Upper lobe of left lung (tissue), 4 donors: Measurements from ENCODE around the gene PPM1F.

Source experiments
- EP300 ChIP-seq, 4 donors: sonication (generic); formaldehyde crosslinking; IDR thresholded peaks; one replicate each; pipeline ENCODE4 v1.5.1; 2017; ENCODE audit warnings: antibody characterized with exemption in 4 of 4, control low read depth in 2 of 4
- POLR2A ChIP-seq, 4 donors: fragments of 450-650 bp; IDR thresholded peaks; one replicate each; pipeline ENCODE4 v1.5.1; 2016 to 2017; ENCODE audit warnings: antibody characterized with exemption in 4 of 4, mild to moderate bottlenecking in 2 of 4
- POLR2AphosphoS5 ChIP-seq, 2 donors: sonication (generic); formaldehyde crosslinking; IDR thresholded peaks; one replicate each; pipeline ENCODE4 v1.5.1; 2017; ENCODE audit warnings: antibody characterized with exemption in 2 of 2
- TF ChIP-seq, protein P1 (sequence below), 6 experiments: fragments of 450-650 bp in 4 of 6; fragments of 200-600 bp in 2 of 6; sonication (generic) in 2 of 6; IDR thresholded peaks; one replicate each; pipeline ENCODE4 v1.5.1; 2016 to 2019; ENCODE audit warnings: antibody characterized with exemption in 6 of 6

DNA sequence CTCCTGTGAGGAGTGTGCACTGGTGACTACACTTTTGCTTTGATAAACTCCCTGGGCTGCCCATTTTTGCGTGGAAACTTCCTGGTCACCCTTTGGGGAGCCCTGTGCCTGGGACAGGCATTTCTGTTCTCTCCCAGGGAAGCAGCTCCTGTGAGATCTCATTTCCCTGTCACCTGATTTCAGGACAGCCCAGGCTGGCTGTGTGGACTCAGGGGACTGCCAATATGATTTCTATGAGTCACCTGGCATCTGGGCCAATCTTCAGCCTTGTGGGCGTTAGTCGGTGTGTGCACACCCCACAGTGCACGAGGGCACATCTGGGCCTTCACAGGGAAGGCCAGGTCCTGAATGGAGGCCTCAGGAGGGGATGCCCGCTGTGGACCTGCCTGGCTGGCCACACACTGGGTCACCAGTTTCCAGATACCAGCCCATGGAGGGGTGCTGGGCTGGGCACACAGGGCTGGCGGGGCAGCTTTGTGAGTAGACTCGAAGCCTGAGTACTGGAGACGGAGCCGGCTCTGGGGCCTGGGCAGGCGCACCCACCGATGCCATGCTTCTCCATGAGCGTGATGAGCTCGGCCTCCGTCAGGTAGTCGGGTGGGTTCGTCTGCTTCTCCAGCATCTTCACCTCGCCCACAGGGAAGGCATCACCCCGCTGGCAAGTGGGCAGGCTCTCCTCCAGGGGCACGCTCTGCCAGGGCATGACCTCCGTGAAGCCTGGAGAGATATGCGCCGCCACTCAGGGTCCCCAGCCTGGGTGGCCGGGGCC is 9.4 kb upstream of the PPM1F start:
- TF ChIP-seq, protein P1, sequence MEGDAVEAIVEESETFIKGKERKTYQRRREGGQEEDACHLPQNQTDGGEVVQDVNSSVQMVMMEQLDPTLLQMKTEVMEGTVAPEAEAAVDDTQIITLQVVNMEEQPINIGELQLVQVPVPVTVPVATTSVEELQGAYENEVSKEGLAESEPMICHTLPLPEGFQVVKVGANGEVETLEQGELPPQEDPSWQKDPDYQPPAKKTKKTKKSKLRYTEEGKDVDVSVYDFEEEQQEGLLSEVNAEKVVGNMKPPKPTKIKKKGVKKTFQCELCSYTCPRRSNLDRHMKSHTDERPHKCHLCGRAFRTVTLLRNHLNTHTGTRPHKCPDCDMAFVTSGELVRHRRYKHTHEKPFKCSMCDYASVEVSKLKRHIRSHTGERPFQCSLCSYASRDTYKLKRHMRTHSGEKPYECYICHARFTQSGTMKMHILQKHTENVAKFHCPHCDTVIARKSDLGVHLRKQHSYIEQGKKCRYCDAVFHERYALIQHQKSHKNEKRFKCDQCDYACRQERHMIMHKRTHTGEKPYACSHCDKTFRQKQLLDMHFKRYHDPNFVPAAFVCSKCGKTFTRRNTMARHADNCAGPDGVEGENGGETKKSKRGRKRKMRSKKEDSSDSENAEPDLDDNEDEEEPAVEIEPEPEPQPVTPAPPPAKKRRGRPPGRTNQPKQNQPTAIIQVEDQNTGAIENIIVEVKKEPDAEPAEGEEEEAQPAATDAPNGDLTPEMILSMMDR (IDR thresholded peaks at IDR 0.05): no peak
- TF ChIP-seq POLR2A (IDR thresholded peaks at IDR 0.05): no peak
- TF ChIP-seq POLR2AphosphoS5 (IDR thresholded peaks at IDR 0.05): no peak
- no peak for TF ChIP-seq EP300 (IDR thresholded peaks at IDR 0.05)
